PC-3 (cell line): ENCODE measurements around the gene NFYC. TPM values are rescaled to one million over a fixed set of nuclear protein-coding genes. Genes with fewer than 3 reads are reported as not detected.

Experiments used
- ATAC-seq: fragments of 200-7000 bp; cut with Tn5 transposase; 2 replicates; pipeline ENCODE4 v1.9.1; 2020; ENCODE audit warnings: mild to moderate bottlenecking, moderate library complexity
- BruUV-seq: library from RNA; stranded (reverse); fragments of 400-500 nt; replicated peaks from 2 replicates; lab custom pipeline; 2021; lab: Mats Ljungman, UMichigan
- CTCF ChIA-PET: fragments of 300-600 bp; sonication (Branson Sonifier 250); formaldehyde crosslinking; loops from one replicate; lab custom pipeline; 2022; ENCODE audit warnings: antibody characterized with exemption; lab: Charles Lee
- POLR2A ChIA-PET: fragments of 300-600 bp; sonication (Branson Sonifier 250); formaldehyde crosslinking; loops from one replicate; lab custom pipeline; 2022; ENCODE audit warnings: antibody characterized with exemption; ENCODE audit not compliant: unreplicated experiment; lab: Charles Lee
- DNase-seq: peaks from one replicate; pipeline ENCODE4 v3.0.0-alpha.2; 2015
- H2AFZ ChIP-seq: fragments of 300-600 bp; sonication (generic); 2 replicates; pipeline ENCODE4 v1.6.0; 2016; ENCODE audit warnings: antibody characterized with exemption, low read length
- H3F3A ChIP-seq: fragments of 300-600 bp; sonication (generic); one replicate; pipeline ENCODE4 v1.6.0; 2017; ENCODE audit warnings: antibody characterized with exemption, low read length, control low read depth, mild to moderate bottlenecking; ENCODE audit not compliant: unreplicated experiment
- H3K27ac ChIP-seq: fragments of 300-600 bp; sonication (generic); 2 replicates; pipeline ENCODE4 v1.5.1; 2016; ENCODE audit warnings: mild to moderate bottlenecking, low read length
- H3K27me3 ChIP-seq: fragments of 300-600 bp; sonication (generic); 2 replicates; pipeline ENCODE4 v1.6.1; 2016; ENCODE audit warnings: low read length, mixed read lengths
- H3K36me3 ChIP-seq: fragments of 300-600 bp; sonication (generic); 2 replicates; pipeline ENCODE4 v1.6.1; 2016; ENCODE audit warnings: low read depth, mixed run types, low read length, mixed read lengths
- H3K4me1 ChIP-seq: fragments of 300-600 bp; sonication (generic); 2 replicates; pipeline ENCODE4 v1.5.1; 2016; ENCODE audit warnings: low read length; ENCODE audit not compliant: insufficient read depth
- H3K4me2 ChIP-seq: fragments of 300-600 bp; sonication (generic); 2 replicates; pipeline ENCODE4 v1.6.0; 2016; ENCODE audit warnings: low read length
- H3K4me3 ChIP-seq: fragments of 300-600 bp; sonication (generic); 2 replicates; pipeline ENCODE4 v1.5.1; 2016; ENCODE audit warnings: mild to moderate bottlenecking, low read length, mixed read lengths
- H3K79me2 ChIP-seq: fragments of 300-600 bp; sonication (generic); 2 replicates; pipeline ENCODE4 v1.6.1; 2017; ENCODE audit warnings: low read length, mixed read lengths
- H3K9ac ChIP-seq: fragments of 300-600 bp; sonication (generic); 2 replicates; pipeline ENCODE4 v1.6.0; 2016; ENCODE audit warnings: mild to moderate bottlenecking, low read length
- H3K9me2 ChIP-seq: fragments of 300-600 bp; sonication (generic); replicated peaks from 2 replicates; pipeline ENCODE4 v1.6.1; 2016; ENCODE audit warnings: mixed run types, low read length, mixed read lengths
- H3K9me3 ChIP-seq: fragments of 300-600 bp; sonication (generic); 2 replicates; pipeline ENCODE4 v1.6.1; 2016; ENCODE audit warnings: low read length, mixed read lengths
- H4K20me1 ChIP-seq: fragments of 300-600 bp; sonication (generic); 2 replicates; pipeline ENCODE4 v1.6.1; 2016; ENCODE audit warnings: low read length, mixed read lengths
- CTCF ChIP-seq: fragments of 300-600 bp; sonication (generic); conservative IDR thresholded peaks from 2 replicates; pipeline ENCODE4 v1.5.1; 2017; ENCODE audit warnings: antibody characterized with exemption, low read depth, mild to moderate bottlenecking, low read length
- EZH2 ChIP-seq: fragments of 300-600 bp; sonication (generic); IDR thresholded peaks from one replicate; pipeline ENCODE4 v1.6.1; 2017; ENCODE audit warnings: antibody characterized with exemption, mild to moderate bottlenecking, low read length; ENCODE audit not compliant: unreplicated experiment
- EZH2phosphoT487 ChIP-seq: fragments of 300-600 bp; sonication (generic); IDR thresholded peaks from 2 replicates; pipeline ENCODE4 v1.6.1; 2018; ENCODE audit warnings: mild to moderate bottlenecking, antibody characterized with exemption, low read length, borderline replicate concordance
- intact Hi-C: fragments of 100-400 bp; cut with micrococcal nuclease; formaldehyde crosslinking; loops from 2 replicates; pipeline ENCODE4 v1.9.0; 2023
- total RNA-seq: library from RNA; depleted of rRNA; stranded (reverse); fragments of >200 nt; gene quantifications from 2 replicates; pipeline ENCODE4 v1.2.3, GENCODE V29; 2014

The NFYC gene
- total RNA-seq, 1 experiment from 2014 or later, result 52.6 TPM

GRCh38 chr1:40786995-40787705 lies 95.6 kb downstream of the NFYC start:
- DNase-seq (no peak), ATAC-seq (no peak)
- POLR2A ChIA-PET, result no interaction called here
- Histone ChIP-seq H3K9me3 (no peaks in the 10 kb centered on the region), H3K4me1 (peaks cover 10% of the 10 kb centered on the region), H2AFZ (no peak overlapping the region), H3K79me2 (no peaks in the 10 kb centered on the region), H3K9me2 (no peaks in the 10 kb centered on the region), H3K4me3 (no peak overlapping the region), H3K27ac (no peak overlapping the region), H3K36me3 (no peaks in the 10 kb centered on the region), H3F3A (no peaks in the 10 kb centered on the region), H3K9ac (no peak overlapping the region), H3K27me3 (no peaks in the 10 kb centered on the region), H4K20me1 (no peaks in the 10 kb centered on the region), H3K4me2 (no peak overlapping the region)
- intact Hi-C loops, result no loop called here
- BruUV-seq, result no TSS peak
- no peak for TF ChIP-seq EZH2
- TF ChIP-seq EZH2phosphoT487, result no peak
- TF ChIP-seq CTCF, result no peak
- CTCF ChIA-PET, result no interaction called here

DNA sequence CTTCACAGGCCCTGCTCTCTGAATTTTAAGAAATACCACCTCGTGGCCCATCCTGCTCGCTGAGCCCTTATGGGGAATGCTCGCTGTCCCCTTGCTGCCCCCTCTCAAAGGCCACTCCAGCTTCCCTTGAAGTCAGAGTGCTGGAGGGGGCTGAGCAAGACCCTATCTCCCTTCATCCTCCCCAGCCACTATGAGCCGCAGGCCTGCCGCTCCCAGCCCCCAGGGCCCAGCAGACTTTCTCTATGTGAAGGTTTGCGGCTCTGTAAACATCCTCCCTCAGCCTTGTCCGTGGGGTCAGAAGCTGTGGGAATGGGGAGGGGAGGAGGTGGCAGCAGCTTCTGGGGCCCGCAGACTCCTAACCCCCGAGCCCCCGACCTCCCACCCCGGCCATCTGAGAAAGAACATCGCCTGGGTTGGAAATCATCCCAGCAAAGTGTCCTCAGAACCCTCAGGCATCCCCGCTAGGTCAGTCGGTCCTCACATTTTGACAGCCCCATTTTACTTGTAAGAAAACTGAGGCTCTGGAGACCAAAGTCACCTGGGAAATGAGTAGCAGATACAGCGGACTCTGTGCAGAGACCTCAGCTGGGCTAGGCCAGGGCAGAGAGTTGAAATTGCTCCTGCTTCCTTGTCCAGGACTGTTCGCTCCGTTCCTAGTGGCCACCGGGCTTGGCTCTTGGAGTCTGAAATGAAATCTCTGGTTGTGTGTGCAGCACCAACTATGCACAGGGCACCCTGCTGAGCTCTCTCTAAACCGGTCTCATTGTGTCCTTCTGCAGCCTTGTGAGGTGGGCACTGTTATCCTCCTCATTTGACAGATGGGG lies 96.4 kb downstream of the NFYC start:
- no peak for DNase-seq
- Histone ChIP-seq H4K20me1 (no peaks in the 10 kb centered on the region), H2AFZ (no peak overlapping the region), H3K36me3 (no peaks in the 10 kb centered on the region), H3K4me2 (no peak overlapping the region), H3K9me2 (no peaks in the 10 kb centered on the region), H3K27me3 (no peaks in the 10 kb centered on the region), H3K4me3 (no peak overlapping the region), H3K27ac (no peak overlapping the region), H3K9ac (no peak overlapping the region), H3K9me3 (no peaks in the 10 kb centered on the region), H3K4me1 (peaks cover 5% of the 10 kb centered on the region), H3K79me2 (no peaks in the 10 kb centered on the region), H3F3A (no peaks in the 10 kb centered on the region)
- intact Hi-C loops, result no loop called here
- TF ChIP-seq EZH2phosphoT487, result no peak
- no peak for TF ChIP-seq CTCF
- no peak for TF ChIP-seq EZH2
- CTCF ChIA-PET, result no interaction called here
- POLR2A ChIA-PET, result no interaction called here
- BruUV-seq, result no TSS peak
- ATAC-seq, result no peak
